HEK293 (cell line): ENCODE data around the gene ZNF23.

ENCODE experiments used
- CTCF ChIA-PET: fragments of 350-600 bp; formaldehyde crosslinking; extraction: SDS; loops from one replicate; lab custom pipeline; 2021; ENCODE audit warnings: antibody characterized with exemption; lab: Yijun Ruan, JAX
- POLR2A ChIA-PET: fragments of 300-600 bp; formaldehyde crosslinking; extraction: SDS; loops from one replicate; lab custom pipeline; 2020; ENCODE audit warnings: antibody characterized with exemption, inconsistent platforms; lab: Yijun Ruan, JAX
- H3K27ac ChIP-seq: fragments of 200-500 bp; sonication (Bioruptor generic); 2 replicates; pipeline ENCODE4 v1.5.1; 2014; ENCODE audit warnings: low read depth, low read length, control low read depth, inconsistent platforms; ENCODE audit errors: extremely low read depth
- H3K36me3 ChIP-seq, 2 experiments: fragments of 200-500 bp in 1 of 2; sonication (Bioruptor generic) in 1 of 2; 1 replicate in 1 of 2; 2 replicates in 1 of 2; pipeline ENCODE4 v1.5.1; 2014 to 2017; ENCODE audit warnings: inconsistent platforms in 2 of 2, low read length in 2 of 2; ENCODE audit not compliant: control insufficient read depth in 2 of 2, insufficient read depth in 1 of 2
- H3K4me1 ChIP-seq: fragments of 200-500 bp; sonication (Bioruptor generic); 2 replicates; pipeline ENCODE4 v1.5.1; 2014; ENCODE audit warnings: mild to moderate bottlenecking, low read length, inconsistent platforms; ENCODE audit not compliant: control insufficient read depth, insufficient read depth
- H3K4me3 ChIP-seq: 2 replicates; pipeline ENCODE4 v1.5.1; 2011; ENCODE audit warnings: low read depth, mild to moderate bottlenecking, control low read depth, low read length, moderate library complexity
- H3K9me3 ChIP-seq: fragments of 200-500 bp; sonication (Bioruptor generic); 2 replicates; pipeline ENCODE4 v1.5.1; 2014; ENCODE audit warnings: low read depth, low read length, inconsistent platforms; ENCODE audit not compliant: control insufficient read depth, insufficient read depth
- BCL11A ChIP-seq: fragments of 450-650 bp; formaldehyde crosslinking; IDR thresholded peaks from 2 replicates; pipeline ENCODE4 v1.5.1; 2016; ENCODE audit warnings: low read depth, missing biosample characterization, missing genetic modification characterization
- HOXA7 ChIP-seq: sonication (generic); formaldehyde crosslinking; IDR thresholded peaks from 2 replicates; pipeline ENCODE4 v1.8.1; 2022; ENCODE audit warnings: missing genetic modification reagents, borderline replicate concordance
- SCRT1 ChIP-seq: fragments of 450-650 bp; formaldehyde crosslinking; IDR thresholded peaks from 2 replicates; pipeline ENCODE4 v1.5.1; 2016; ENCODE audit warnings: missing biosample characterization, missing genetic modification characterization, borderline replicate concordance
- SP7 ChIP-seq: fragments of 450-650 bp; formaldehyde crosslinking; IDR thresholded peaks from 2 replicates; pipeline ENCODE4 v1.5.1; 2016; ENCODE audit warnings: missing biosample characterization, missing genetic modification characterization
- ZBTB20 ChIP-seq: fragments of 450-650 bp; formaldehyde crosslinking; IDR thresholded peaks from 2 replicates; pipeline ENCODE4 v1.5.1; 2016; ENCODE audit warnings: missing biosample characterization, missing genetic modification characterization
- ZBTB26 ChIP-seq: fragments of 450-650 bp; formaldehyde crosslinking; optimal IDR thresholded peaks from 2 replicates; pipeline ENCODE3; 2016; ENCODE audit warnings: missing biosample characterization, mild to moderate bottlenecking, missing genetic modification characterization
- ZNF138 ChIP-seq: fragments of 450-650 bp; formaldehyde crosslinking; IDR thresholded peaks from 2 replicates; pipeline ENCODE4 v1.5.1; 2016; ENCODE audit warnings: missing biosample characterization, missing genetic modification characterization, borderline replicate concordance
- ZNF155 ChIP-seq: fragments of 450-650 bp; formaldehyde crosslinking; IDR thresholded peaks from 2 replicates; pipeline ENCODE4 v1.5.1; 2016; ENCODE audit warnings: missing biosample characterization, missing genetic modification characterization
- ZNF157 ChIP-seq: fragments of 450-650 bp; formaldehyde crosslinking; IDR thresholded peaks from 2 replicates; pipeline ENCODE4 v1.5.1; 2016; ENCODE audit warnings: missing biosample characterization, missing genetic modification characterization
- ZNF202 ChIP-seq: fragments of 450-650 bp; formaldehyde crosslinking; IDR thresholded peaks from 2 replicates; pipeline ENCODE4 v1.5.1; 2016; ENCODE audit warnings: missing biosample characterization, missing genetic modification characterization, borderline replicate concordance
- ZNF302 ChIP-seq: fragments of 450-650 bp; formaldehyde crosslinking; IDR thresholded peaks from 2 replicates; pipeline ENCODE4 v1.5.1; 2016; ENCODE audit warnings: missing biosample characterization, missing genetic modification characterization, low read depth
- ZNF341 ChIP-seq: fragments of 450-650 bp; formaldehyde crosslinking; IDR thresholded peaks from 2 replicates; pipeline ENCODE4; 2016; ENCODE audit warnings: low read depth, missing biosample characterization, missing genetic modification characterization
- ZNF37A ChIP-seq: fragments of 450-650 bp; IDR thresholded peaks from 2 replicates; pipeline ENCODE4 v1.5.1; 2018; ENCODE audit warnings: missing biosample characterization, missing genetic modification characterization
- ZNF449 ChIP-seq: fragments of 450-650 bp; formaldehyde crosslinking; IDR thresholded peaks from 2 replicates; pipeline ENCODE4 v1.5.1; 2017; ENCODE audit warnings: missing biosample characterization, mild to moderate bottlenecking, missing genetic modification characterization, moderate library complexity
- ZNF514 ChIP-seq: fragments of 450-650 bp; formaldehyde crosslinking; IDR thresholded peaks from 2 replicates; pipeline ENCODE4 v1.5.1; 2016; ENCODE audit warnings: missing biosample characterization, missing genetic modification characterization
- ZNF585B ChIP-seq: fragments of 450-650 bp; formaldehyde crosslinking; IDR thresholded peaks from 2 replicates; pipeline ENCODE4 v1.5.1; 2016; ENCODE audit warnings: missing biosample characterization, missing genetic modification characterization
- ZNF768 ChIP-seq: fragments of 450-650 bp; formaldehyde crosslinking; IDR thresholded peaks from 2 replicates; pipeline ENCODE4 v1.5.1; 2018; ENCODE audit warnings: missing biosample characterization, mild to moderate bottlenecking, missing genetic modification characterization
- ZSCAN4 ChIP-seq: fragments of 450-650 bp; formaldehyde crosslinking; IDR thresholded peaks from 2 replicates; pipeline ENCODE4 v1.5.1; 2017; ENCODE audit warnings: missing biosample characterization, missing genetic modification characterization
- ZXDB ChIP-seq: fragments of 450-650 bp; formaldehyde crosslinking; IDR thresholded peaks from 2 replicates; pipeline ENCODE4 v1.5.1; 2016; ENCODE audit warnings: missing biosample characterization, missing genetic modification characterization
- TF ChIP-seq, protein P1 (sequence below): fragments of 450-650 bp; formaldehyde crosslinking; IDR thresholded peaks from 2 replicates; pipeline ENCODE4 v1.5.1; 2017; ENCODE audit warnings: missing biosample characterization, missing genetic modification characterization
- TF ChIP-seq, protein P2 (sequence below): fragments of 450-650 bp; formaldehyde crosslinking; IDR thresholded peaks from 2 replicates; pipeline ENCODE4 v1.5.1; 2017; ENCODE audit warnings: missing biosample characterization, missing genetic modification characterization
- TF ChIP-seq, protein P3 (sequence below): fragments of 450-650 bp; formaldehyde crosslinking; IDR thresholded peaks from 2 replicates; pipeline ENCODE4 v1.5.1; 2016; ENCODE audit warnings: missing biosample characterization, missing genetic modification characterization

ZNF23 gene

GRCh38 chr16:71429581-71429980, 32.5 kb downstream of the ZNF23 start:
- ChIA-PET POLR2A (no interaction called here), CTCF (interaction anchor here (1.5 to 11.6 kb wide), 2 partner anchors 17 to 181 kb away, joined by 6 to 77 read pairs; no protein-coding TSS in a partner anchor)
- no peaks in the 10 kb centered on the region for H3K36me3 ChIP-seq
- no peak overlapping the region for H3K27ac ChIP-seq
- H3K9me3 ChIP-seq = no peaks in the 10 kb centered on the region
- TF ChIP-seq ZNF585B = no peak
- TF ChIP-seq BCL11A (tag by site-specific recombination) = no peak
- no peak for TF ChIP-seq SP7 (tag by site-specific recombination)
- TF ChIP-seq, protein P1, sequence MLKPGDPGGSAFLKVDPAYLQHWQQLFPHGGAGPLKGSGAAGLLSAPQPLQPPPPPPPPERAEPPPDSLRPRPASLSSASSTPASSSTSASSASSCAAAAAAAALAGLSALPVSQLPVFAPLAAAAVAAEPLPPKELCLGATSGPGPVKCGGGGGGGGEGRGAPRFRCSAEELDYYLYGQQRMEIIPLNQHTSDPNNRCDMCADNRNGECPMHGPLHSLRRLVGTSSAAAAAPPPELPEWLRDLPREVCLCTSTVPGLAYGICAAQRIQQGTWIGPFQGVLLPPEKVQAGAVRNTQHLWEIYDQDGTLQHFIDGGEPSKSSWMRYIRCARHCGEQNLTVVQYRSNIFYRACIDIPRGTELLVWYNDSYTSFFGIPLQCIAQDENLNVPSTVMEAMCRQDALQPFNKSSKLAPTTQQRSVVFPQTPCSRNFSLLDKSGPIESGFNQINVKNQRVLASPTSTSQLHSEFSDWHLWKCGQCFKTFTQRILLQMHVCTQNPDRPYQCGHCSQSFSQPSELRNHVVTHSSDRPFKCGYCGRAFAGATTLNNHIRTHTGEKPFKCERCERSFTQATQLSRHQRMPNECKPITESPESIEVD (tag by site-specific recombination) = no peak
- no peak for TF ChIP-seq ZXDB
- no peak for TF ChIP-seq ZNF202 (tag by site-specific recombination)
- TF ChIP-seq ZNF768 (tag by site-specific recombination) = no peak
- no peak for TF ChIP-seq ZNF302 (tag by site-specific recombination)
- no peak for TF ChIP-seq ZNF341 (tag by site-specific recombination)
- TF ChIP-seq, protein P2, sequence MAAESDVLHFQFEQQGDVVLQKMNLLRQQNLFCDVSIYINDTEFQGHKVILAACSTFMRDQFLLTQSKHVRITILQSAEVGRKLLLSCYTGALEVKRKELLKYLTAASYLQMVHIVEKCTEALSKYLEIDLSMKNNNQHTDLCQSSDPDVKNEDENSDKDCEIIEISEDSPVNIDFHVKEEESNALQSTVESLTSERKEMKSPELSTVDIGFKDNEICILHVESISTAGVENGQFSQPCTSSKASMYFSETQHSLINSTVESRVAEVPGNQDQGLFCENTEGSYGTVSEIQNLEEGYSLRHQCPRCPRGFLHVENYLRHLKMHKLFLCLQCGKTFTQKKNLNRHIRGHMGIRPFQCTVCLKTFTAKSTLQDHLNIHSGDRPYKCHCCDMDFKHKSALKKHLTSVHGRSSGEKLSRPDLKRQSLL = no peak
- no peak for TF ChIP-seq ZBTB26
- TF ChIP-seq ZSCAN4 (tag by site-specific recombination) = no peak
- no peak overlapping the region for H3K4me3 ChIP-seq
- no peaks in the 10 kb centered on the region for H3K4me1 ChIP-seq

GRCh38 chr16:71428883-71429282, 33.2 kb downstream of the ZNF23 start:
- Histone ChIP-seq H3K36me3 (no peaks in the 10 kb centered on the region), H3K4me3 (no peak overlapping the region), H3K27ac (no peak overlapping the region), H3K4me1 (no peaks in the 10 kb centered on the region), H3K9me3 (no peaks in the 10 kb centered on the region)
- TF ChIP-seq ZBTB20 (tag by site-specific recombination) (no peak), SCRT1 (tag by site-specific recombination) (no peak), ZNF37A (tag by site-specific recombination) (no peak)
- CTCF ChIA-PET = interaction anchor here (0.7 to 11.6 kb wide), 3 partner anchors 17 to 182 kb away, joined by 3 to 77 read pairs (median 6); no protein-coding TSS in a partner anchor
- POLR2A ChIA-PET = no interaction called here

DNA sequence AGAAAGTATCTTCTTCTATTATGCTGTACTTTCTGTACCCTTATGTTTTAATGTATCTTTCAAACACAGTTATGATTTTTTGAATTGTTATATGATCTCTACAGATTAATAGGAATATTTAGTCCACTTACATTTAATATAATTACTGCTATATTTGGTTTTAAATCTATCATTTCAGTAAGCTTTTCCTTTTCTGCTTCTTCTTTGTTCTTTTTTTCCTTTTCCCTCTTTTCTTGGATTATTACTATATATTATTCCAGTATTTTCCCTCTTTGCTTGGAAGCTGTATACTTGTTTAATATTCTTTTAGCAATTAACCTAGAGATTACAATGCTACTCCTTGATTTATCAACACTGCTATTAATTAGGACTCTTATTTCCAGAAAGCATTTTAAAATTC, 33.7 kb downstream of the ZNF23 start:
- CTCF ChIA-PET = interaction anchor here (1.5 to 11.6 kb wide), 2 partner anchors 16 to 182 kb away, joined by 6 to 77 read pairs; no protein-coding TSS in a partner anchor
- Histone ChIP-seq H3K4me1 (no peaks in the 10 kb centered on the region), H3K36me3 (no peaks in the 10 kb centered on the region), H3K4me3 (no peak overlapping the region), H3K9me3 (no peaks in the 10 kb centered on the region), H3K27ac (no peak overlapping the region)
- POLR2A ChIA-PET = no interaction called here
- no peak for TF ChIP-seq ZNF155 (tag by site-specific recombination)
- TF ChIP-seq ZNF157 (tag by site-specific recombination) = no peak
- no peak for TF ChIP-seq ZNF449 (tag by site-specific recombination)
- TF ChIP-seq ZNF138 (tag by site-specific recombination) = no peak
- TF ChIP-seq, protein P3, sequence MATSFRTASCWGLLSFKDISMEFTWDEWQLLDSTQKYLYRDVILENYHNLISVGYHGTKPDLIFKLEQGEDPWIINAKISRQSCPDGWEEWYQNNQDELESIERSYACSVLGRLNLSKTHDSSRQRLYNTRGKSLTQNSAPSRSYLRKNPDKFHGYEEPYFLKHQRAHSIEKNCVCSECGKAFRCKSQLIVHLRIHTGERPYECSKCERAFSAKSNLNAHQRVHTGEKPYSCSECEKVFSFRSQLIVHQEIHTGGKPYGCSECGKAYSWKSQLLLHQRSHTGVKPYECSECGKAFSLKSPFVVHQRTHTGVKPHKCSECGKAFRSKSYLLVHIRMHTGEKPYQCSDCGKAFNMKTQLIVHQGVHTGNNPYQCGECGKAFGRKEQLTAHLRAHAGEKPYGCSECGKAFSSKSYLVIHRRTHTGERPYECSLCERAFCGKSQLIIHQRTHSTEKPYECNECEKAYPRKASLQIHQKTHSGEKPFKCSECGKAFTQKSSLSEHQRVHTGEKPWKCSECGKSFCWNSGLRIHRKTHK = no peak
- TF ChIP-seq HOXA7 (CRISPR knock-in tag) = no peak
- no peak for TF ChIP-seq ZNF514 (tag by site-specific recombination)
